ENCODE measurements around the gene AHRR.
"Not testable (repeated sequence)": the region's sequence is repeated elsewhere in the genome, so short reads cannot be mapped to it uniquely, and the experiment has no call there.

Gene AHRR

GRCh38 chr5:321230-321725 lies at the start of gene AHRR:
Gene AHRR (plus strand): TSS chr5:321714. CDS start chr5:343903, 22,189 bp downstream.
- DNase-seq, result peak in 1 of 2 experiments; percentile 80

- DNase-seq, result not testable (repeated sequence)
These were observed 49.7 kb upstream of the AHRR start for GRCh38 chr5:271828-272167.

- DNase-seq, result not testable (repeated sequence)
These were observed 48.4 kb upstream of the AHRR start for GRCh38 chr5:273091-273490.

GRCh38 chr5:273491-273890 lies 48.0 kb upstream of the AHRR start:
- DNase-seq, result not testable (repeated sequence)

- DNase-seq, result not testable (repeated sequence)
These were observed 47.2 kb upstream of the AHRR start for GRCh38 chr5:274346-274745.

- DNase-seq, result no peak
These were observed 42.9 kb upstream of the AHRR start for GRCh38 chr5:278646-279045.

GRCh38 chr5:279051-279665 lies 42.4 kb upstream of the AHRR start:
- DNase-seq, result not testable (repeated sequence)

GRCh38 chr5:285991-286557 lies 35.4 kb upstream of the AHRR start:
- no peak for DNase-seq

- DNase-seq, result not testable (repeated sequence)
These were observed 31.3 kb upstream of the AHRR start for GRCh38 chr5:290200-290599.

GRCh38 chr5:291345-291744 lies 30.2 kb upstream of the AHRR start:
- DNase-seq, result not testable (repeated sequence)

GRCh38 chr5:294788-295187 lies 26.7 kb upstream of the AHRR start:
- not testable (repeated sequence) for DNase-seq

- not testable (repeated sequence) for DNase-seq
These were observed 25.3 kb upstream of the AHRR start for GRCh38 chr5:296207-296606.

- DNase-seq, result not testable (repeated sequence)
These were observed 24.6 kb upstream of the AHRR start for GRCh38 chr5:296954-297353.

- not testable (repeated sequence) for DNase-seq
These were observed 24.1 kb upstream of the AHRR start for GRCh38 chr5:297448-297847.

- not testable (repeated sequence) for DNase-seq
These were observed 23.4 kb upstream of the AHRR start for GRCh38 chr5:297991-298736.

GRCh38 chr5:298737-299125 lies 22.8 kb upstream of the AHRR start:
- no peak for DNase-seq

- DNase-seq, result not testable (repeated sequence)
These were observed 21.6 kb upstream of the AHRR start for GRCh38 chr5:299921-300320.

GRCh38 chr5:300691-301435 lies 20.7 kb upstream of the AHRR start:
- DNase-seq, result not testable (repeated sequence)

GRCh38 chr5:302416-302815 lies 19.1 kb upstream of the AHRR start:
- peak; percentile 67 to 72 for DNase-seq

- DNase-seq, result no peak
These were observed 18.5 kb upstream of the AHRR start for GRCh38 chr5:302966-303365.

GRCh38 chr5:303741-304140 lies 17.8 kb upstream of the AHRR start:
- not testable (repeated sequence) for DNase-seq

- no peak for DNase-seq
These were observed 16.5 kb upstream of the AHRR start for GRCh38 chr5:305050-305449.

GRCh38 chr5:305459-305858 lies 16.1 kb upstream of the AHRR start:
- DNase-seq, result no peak
